ENCODE results near the gene ISM1.

DNA sequence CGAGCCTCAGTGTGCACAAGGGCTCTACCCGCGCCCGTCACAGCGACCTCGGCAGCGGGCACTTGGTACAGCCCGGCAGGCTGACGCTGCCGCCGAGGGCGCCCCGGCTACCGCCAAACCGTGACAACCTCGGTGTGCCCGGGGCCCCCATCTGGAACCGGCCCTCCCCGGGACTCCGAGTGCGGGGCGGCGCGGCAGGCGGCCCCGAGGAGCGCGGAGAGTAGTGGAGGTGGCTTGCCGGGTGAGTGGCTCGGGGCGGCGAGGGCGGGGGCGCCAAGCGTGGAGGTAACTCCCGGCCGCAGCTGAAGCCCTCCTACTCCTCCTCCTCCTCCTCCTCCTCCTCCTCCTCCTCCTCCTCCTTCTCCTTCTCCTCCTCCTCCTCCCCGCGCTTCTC is at the start of gene ISM1:
- TF ChIP-seq, protein P1, sequence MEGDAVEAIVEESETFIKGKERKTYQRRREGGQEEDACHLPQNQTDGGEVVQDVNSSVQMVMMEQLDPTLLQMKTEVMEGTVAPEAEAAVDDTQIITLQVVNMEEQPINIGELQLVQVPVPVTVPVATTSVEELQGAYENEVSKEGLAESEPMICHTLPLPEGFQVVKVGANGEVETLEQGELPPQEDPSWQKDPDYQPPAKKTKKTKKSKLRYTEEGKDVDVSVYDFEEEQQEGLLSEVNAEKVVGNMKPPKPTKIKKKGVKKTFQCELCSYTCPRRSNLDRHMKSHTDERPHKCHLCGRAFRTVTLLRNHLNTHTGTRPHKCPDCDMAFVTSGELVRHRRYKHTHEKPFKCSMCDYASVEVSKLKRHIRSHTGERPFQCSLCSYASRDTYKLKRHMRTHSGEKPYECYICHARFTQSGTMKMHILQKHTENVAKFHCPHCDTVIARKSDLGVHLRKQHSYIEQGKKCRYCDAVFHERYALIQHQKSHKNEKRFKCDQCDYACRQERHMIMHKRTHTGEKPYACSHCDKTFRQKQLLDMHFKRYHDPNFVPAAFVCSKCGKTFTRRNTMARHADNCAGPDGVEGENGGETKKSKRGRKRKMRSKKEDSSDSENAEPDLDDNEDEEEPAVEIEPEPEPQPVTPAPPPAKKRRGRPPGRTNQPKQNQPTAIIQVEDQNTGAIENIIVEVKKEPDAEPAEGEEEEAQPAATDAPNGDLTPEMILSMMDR (IDR thresholded peaks at IDR 0.05; ENCODE audit: low read depth, low read length): no peak
- TF ChIP-seq EZH2phosphoT487 (IDR thresholded peaks at IDR 0.05; ENCODE audit: low read depth): no peak

All from OCI-LY3 (cell line).